NCI-H187 (cell line): ENCODE results near the gene SLC20A1.
"Not testable (repeated sequence)": the region's sequence is repeated elsewhere in the genome, so short reads cannot be mapped to it uniquely, and the experiment has no call there.

Experiments
- DNase-seq, 2 experiments: peaks; one replicate each; lab custom pipeline; 2025; lab: John Stamatoyannopoulos, UW

Gene SLC20A1

GRCh38 chr2:112646102-112646719 lies 472 bp downstream of the SLC20A1 start:
- no peak for DNase-seq

- no peak for DNase-seq
Measured at GRCh38 chr2:112646791-112647689, 1.3 kb downstream of the SLC20A1 start.

GRCh38 chr2:112648081-112648480 lies 2.3 kb downstream of the SLC20A1 start:
- no peak for DNase-seq

GRCh38 chr2:112656679-112657078 lies 10.9 kb downstream of the SLC20A1 start:
- DNase-seq: no peak

GRCh38 chr2:112658301-112658700 lies 12.6 kb downstream of the SLC20A1 start:
- no peak for DNase-seq

GRCh38 chr2:112658839-112659667 lies 13.3 kb downstream of the SLC20A1 start:
- DNase-seq: no peak

GRCh38 chr2:112660138-112660537 lies 14.4 kb downstream of the SLC20A1 start:
- DNase-seq: no peak

- DNase-seq: no peak
Measured at GRCh38 chr2:112661656-112662305, 16.0 kb downstream of the SLC20A1 start.

GRCh38 chr2:112662704-112663103 lies 17.0 kb downstream of the SLC20A1 start:
- DNase-seq: no peak

- no peak for DNase-seq
Measured at GRCh38 chr2:112664689-112665088, 18.9 kb downstream of the SLC20A1 start.

- DNase-seq: no peak
Measured at GRCh38 chr2:112665113-112665780, 19.5 kb downstream of the SLC20A1 start.

- DNase-seq: no peak
Measured at GRCh38 chr2:112666761-112667122, 21.0 kb downstream of the SLC20A1 start.

GRCh38 chr2:112667540-112667939 lies 21.8 kb downstream of the SLC20A1 start:
- DNase-seq: not testable (repeated sequence)

- DNase-seq: no peak
Measured at GRCh38 chr2:112669667-112670066, 23.9 kb downstream of the SLC20A1 start.

- no peak for DNase-seq
Measured at GRCh38 chr2:112670252-112671022, 24.7 kb downstream of the SLC20A1 start.

GRCh38 chr2:112671801-112672200 lies 26.1 kb downstream of the SLC20A1 start:
- DNase-seq: no peak

- no peak for DNase-seq
Measured at GRCh38 chr2:112673008-112673407, 27.3 kb downstream of the SLC20A1 start.

GRCh38 chr2:112674229-112674628 lies 28.5 kb downstream of the SLC20A1 start:
- no peak for DNase-seq

- DNase-seq: no peak
Measured at GRCh38 chr2:112679484-112679883, 33.7 kb downstream of the SLC20A1 start.

GRCh38 chr2:112680666-112681101 lies 34.9 kb downstream of the SLC20A1 start:
- DNase-seq: no peak

- DNase-seq: no peak
Measured at GRCh38 chr2:112682101-112682500, 36.4 kb downstream of the SLC20A1 start.
